Osteocyte (in vitro differentiated cells): Measurements from ENCODE around the gene TMEM11. TPM values are rescaled to one million over a fixed set of nuclear protein-coding genes. Genes with fewer than 3 reads are reported as not detected.

Experiments used
- DNase-seq: peaks from one replicate; pipeline ENCODE4 v3.0.0; 2021; ENCODE audit warnings: mixed read lengths; ENCODE audit not compliant: unreplicated experiment; ENCODE audit errors: extremely low spot score
- H3K27ac Mint-ChIP-seq: one replicate; pipeline ENCODE4 v1.8.0; 2021; ENCODE audit warnings: mild to moderate bottlenecking, mixed read lengths; ENCODE audit not compliant: unreplicated experiment
- H3K27me3 Mint-ChIP-seq: one replicate; pipeline ENCODE4 v1.8.0; 2021; ENCODE audit warnings: mixed read lengths; ENCODE audit not compliant: unreplicated experiment
- H3K36me3 Mint-ChIP-seq: one replicate; pipeline ENCODE4 v1.8.0; 2021; ENCODE audit warnings: mixed read lengths; ENCODE audit not compliant: unreplicated experiment
- H3K4me1 Mint-ChIP-seq: one replicate; pipeline ENCODE4 v1.8.0; 2021; ENCODE audit warnings: mixed read lengths; ENCODE audit not compliant: unreplicated experiment
- H3K4me3 Mint-ChIP-seq: one replicate; pipeline ENCODE4 v1.8.0; 2021; ENCODE audit warnings: mild to moderate bottlenecking, moderate library complexity, mixed read lengths; ENCODE audit not compliant: unreplicated experiment
- H3K9me3 Mint-ChIP-seq: one replicate; pipeline ENCODE4 v1.8.0; 2021; ENCODE audit warnings: mixed read lengths; ENCODE audit not compliant: unreplicated experiment
- CTCF ChIP-seq: fragments of 200-600 bp; sonication (generic); IDR thresholded peaks from 2 replicates; pipeline ENCODE4 v1.5.0; 2021; ENCODE audit warnings: antibody characterized with exemption, mild to moderate bottlenecking, moderate library complexity
- total RNA-seq: library from RNA; stranded (reverse); gene quantifications from 2 replicates; pipeline ENCODE4 v1.2.1, GENCODE V29; 2021

The TMEM11 gene
- total RNA-seq, 1 donor from 2014 or later, result 21.5 TPM

GRCh38 chr17:21166595-21167210 is 47.3 kb downstream of the TMEM11 start:
- peaks cover 3% of the 10 kb centered on the region for H3K36me3 Mint-ChIP-seq
- no peak overlapping the region for H3K27ac Mint-ChIP-seq
- no peaks in the 10 kb centered on the region for H3K9me3 Mint-ChIP-seq
- H3K4me3 Mint-ChIP-seq, result no peak overlapping the region
- TF ChIP-seq CTCF, result no peak
- no peak for DNase-seq
- no peaks in the 10 kb centered on the region for H3K27me3 Mint-ChIP-seq
- peaks cover 6% of the 10 kb centered on the region for H3K4me1 Mint-ChIP-seq

- H3K9me3 Mint-ChIP-seq, result no peaks in the 10 kb centered on the region
- TF ChIP-seq CTCF, result no peak
- H3K27me3 Mint-ChIP-seq, result no peaks in the 10 kb centered on the region
- DNase-seq, result peak; percentile 53
- no peak overlapping the region for H3K27ac Mint-ChIP-seq
- peaks cover 10% of the 10 kb centered on the region for H3K4me1 Mint-ChIP-seq
- H3K4me3 Mint-ChIP-seq, result no peak overlapping the region
- peaks cover 2% of the 10 kb centered on the region for H3K36me3 Mint-ChIP-seq
Observed at GRCh38 chr17:21165922-21166594, 47.9 kb downstream of the TMEM11 start.

GRCh38 chr17:21164620-21165019 is 49.3 kb downstream of the TMEM11 start:
- Mint-ChIP-seq H3K27ac (no peak overlapping the region), H3K4me3 (no peak overlapping the region), H3K27me3 (no peaks in the 10 kb centered on the region), H3K9me3 (no peaks in the 10 kb centered on the region), H3K36me3 (peaks cover 2% of the 10 kb centered on the region), H3K4me1 (peaks cover 10% of the 10 kb centered on the region)
- DNase-seq, result peak; percentile 60
- no peak for TF ChIP-seq CTCF

GRCh38 chr17:21164216-21164615 is 49.7 kb downstream of the TMEM11 start:
- DNase-seq, result peak; percentile 46
- no peaks in the 10 kb centered on the region for H3K27me3 Mint-ChIP-seq
- H3K4me3 Mint-ChIP-seq, result no peak overlapping the region
- TF ChIP-seq CTCF, result no peak
- no peaks in the 10 kb centered on the region for H3K9me3 Mint-ChIP-seq
- H3K27ac Mint-ChIP-seq, result no peak overlapping the region
- peaks cover 10% of the 10 kb centered on the region for H3K4me1 Mint-ChIP-seq
- peaks cover 2% of the 10 kb centered on the region for H3K36me3 Mint-ChIP-seq

- H3K36me3 Mint-ChIP-seq, result no peaks in the 10 kb centered on the region
- no peak for DNase-seq
- peaks cover 10% of the 10 kb centered on the region for H3K4me1 Mint-ChIP-seq
- TF ChIP-seq CTCF, result no peak
- no peaks in the 10 kb centered on the region for H3K9me3 Mint-ChIP-seq
- H3K4me3 Mint-ChIP-seq, result no peak overlapping the region
- H3K27ac Mint-ChIP-seq, result no peak overlapping the region
- no peaks in the 10 kb centered on the region for H3K27me3 Mint-ChIP-seq
Observed at GRCh38 chr17:21163101-21163500, 50.9 kb downstream of the TMEM11 start.
